PC-3 (cell line): ENCODE results near the gene CRIM1. TPM values are rescaled to one million over a fixed set of nuclear protein-coding genes. Genes with fewer than 3 reads are reported as not detected.
A peak's percentile ranks its signal among the peaks of the same experiment; 100 is the strongest.

Source experiments
- ATAC-seq: fragments of 200-7000 bp; cut with Tn5 transposase; 2 replicates; pipeline ENCODE4 v1.9.1; 2020; ENCODE audit warnings: mild to moderate bottlenecking, moderate library complexity
- BruUV-seq: library from RNA; stranded (reverse); fragments of 400-500 nt; replicated peaks from 2 replicates; lab custom pipeline; 2021; lab: Mats Ljungman, UMichigan
- CTCF ChIA-PET: fragments of 300-600 bp; sonication (Branson Sonifier 250); formaldehyde crosslinking; loops from one replicate; lab custom pipeline; 2022; ENCODE audit warnings: antibody characterized with exemption; lab: Charles Lee
- POLR2A ChIA-PET: fragments of 300-600 bp; sonication (Branson Sonifier 250); formaldehyde crosslinking; loops from one replicate; lab custom pipeline; 2022; ENCODE audit warnings: antibody characterized with exemption; ENCODE audit not compliant: unreplicated experiment; lab: Charles Lee
- DNase-seq: peaks from one replicate; pipeline ENCODE4 v3.0.0-alpha.2; 2015
- H2AFZ ChIP-seq: fragments of 300-600 bp; sonication (generic); 2 replicates; pipeline ENCODE4 v1.6.0; 2016; ENCODE audit warnings: antibody characterized with exemption, low read length
- H3F3A ChIP-seq: fragments of 300-600 bp; sonication (generic); one replicate; pipeline ENCODE4 v1.6.0; 2017; ENCODE audit warnings: antibody characterized with exemption, low read length, control low read depth, mild to moderate bottlenecking; ENCODE audit not compliant: unreplicated experiment
- H3K27ac ChIP-seq: fragments of 300-600 bp; sonication (generic); 2 replicates; pipeline ENCODE4 v1.5.1; 2016; ENCODE audit warnings: mild to moderate bottlenecking, low read length
- H3K27me3 ChIP-seq: fragments of 300-600 bp; sonication (generic); 2 replicates; pipeline ENCODE4 v1.6.1; 2016; ENCODE audit warnings: low read length, mixed read lengths
- H3K36me3 ChIP-seq: fragments of 300-600 bp; sonication (generic); 2 replicates; pipeline ENCODE4 v1.6.1; 2016; ENCODE audit warnings: low read depth, mixed run types, low read length, mixed read lengths
- H3K4me1 ChIP-seq: fragments of 300-600 bp; sonication (generic); 2 replicates; pipeline ENCODE4 v1.5.1; 2016; ENCODE audit warnings: low read length; ENCODE audit not compliant: insufficient read depth
- H3K4me2 ChIP-seq: fragments of 300-600 bp; sonication (generic); 2 replicates; pipeline ENCODE4 v1.6.0; 2016; ENCODE audit warnings: low read length
- H3K4me3 ChIP-seq: fragments of 300-600 bp; sonication (generic); 2 replicates; pipeline ENCODE4 v1.5.1; 2016; ENCODE audit warnings: mild to moderate bottlenecking, low read length, mixed read lengths
- H3K79me2 ChIP-seq: fragments of 300-600 bp; sonication (generic); 2 replicates; pipeline ENCODE4 v1.6.1; 2017; ENCODE audit warnings: low read length, mixed read lengths
- H3K9ac ChIP-seq: fragments of 300-600 bp; sonication (generic); 2 replicates; pipeline ENCODE4 v1.6.0; 2016; ENCODE audit warnings: mild to moderate bottlenecking, low read length
- H3K9me2 ChIP-seq: fragments of 300-600 bp; sonication (generic); replicated peaks from 2 replicates; pipeline ENCODE4 v1.6.1; 2016; ENCODE audit warnings: mixed run types, low read length, mixed read lengths
- H3K9me3 ChIP-seq: fragments of 300-600 bp; sonication (generic); 2 replicates; pipeline ENCODE4 v1.6.1; 2016; ENCODE audit warnings: low read length, mixed read lengths
- H4K20me1 ChIP-seq: fragments of 300-600 bp; sonication (generic); 2 replicates; pipeline ENCODE4 v1.6.1; 2016; ENCODE audit warnings: low read length, mixed read lengths
- EZH2 ChIP-seq: fragments of 300-600 bp; sonication (generic); IDR thresholded peaks from one replicate; pipeline ENCODE4 v1.6.1; 2017; ENCODE audit warnings: antibody characterized with exemption, mild to moderate bottlenecking, low read length; ENCODE audit not compliant: unreplicated experiment
- EZH2phosphoT487 ChIP-seq: fragments of 300-600 bp; sonication (generic); IDR thresholded peaks from 2 replicates; pipeline ENCODE4 v1.6.1; 2018; ENCODE audit warnings: mild to moderate bottlenecking, antibody characterized with exemption, low read length, borderline replicate concordance
- intact Hi-C: fragments of 100-400 bp; cut with micrococcal nuclease; formaldehyde crosslinking; loops from 2 replicates; pipeline ENCODE4 v1.9.0; 2023
- total RNA-seq: library from RNA; depleted of rRNA; stranded (reverse); fragments of >200 nt; gene quantifications from 2 replicates; pipeline ENCODE4 v1.2.3, GENCODE V29; 2014
- TF ChIP-seq, protein P1 (sequence below): fragments of 300-600 bp; sonication (generic); conservative IDR thresholded peaks from 2 replicates; pipeline ENCODE4 v1.5.1; 2017; ENCODE audit warnings: antibody characterized with exemption, low read depth, mild to moderate bottlenecking, low read length

CRIM1 gene
- total RNA-seq, 1 experiment from 2014 or later, result 70.7 TPM

DNA sequence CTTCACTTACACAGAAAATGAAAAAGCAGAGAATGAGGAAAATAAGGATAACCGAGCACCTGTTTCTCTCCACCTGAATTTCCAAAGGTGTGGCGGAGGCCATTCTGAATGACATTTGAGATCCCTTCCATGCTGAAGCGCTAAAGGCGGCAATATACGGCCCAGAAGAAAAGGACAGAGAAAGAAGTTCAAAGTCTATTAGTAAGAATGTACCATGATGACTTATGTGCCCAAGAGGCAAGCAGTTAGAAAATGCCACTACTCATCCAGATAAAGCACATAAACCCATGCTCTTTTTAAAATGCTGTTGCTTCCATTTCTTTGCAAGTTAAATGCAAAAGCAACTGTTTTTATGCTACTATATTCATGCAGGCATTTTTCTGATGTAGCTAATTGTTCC lies 205.1 kb downstream of the CRIM1 start:
- Histone ChIP-seq H4K20me1 (no peaks in the 10 kb centered on the region), H3K9me3 (no peaks in the 10 kb centered on the region), H3K9ac (peak overlapping the region; percentile 44), H3K79me2 (peaks cover 70% of the 10 kb centered on the region), H3F3A (peaks cover 12% of the 10 kb centered on the region), H3K27ac (peak overlapping the region; percentile 93), H3K36me3 (peaks cover 30% of the 10 kb centered on the region), H3K9me2 (no peaks in the 10 kb centered on the region), H3K4me2 (peak overlapping the region; percentile 80), H3K27me3 (no peaks in the 10 kb centered on the region), H2AFZ (no peak overlapping the region), H3K4me1 (peaks cover 83% of the 10 kb centered on the region), H3K4me3 (0 out of 2 replicates have a peak overlapping the region, but pooled peaks have one; percentile 26)
- ATAC-seq (no peak), DNase-seq (no peak)
- intact Hi-C loops, result loop anchor here (1.0 kb wide), 2 partner anchors 19 to 104 kb away; no protein-coding TSS in a partner anchor
- ChIA-PET POLR2A (interaction anchor here (0.5 kb wide), 1 partner anchor 15 kb away, joined by 3 read pairs; no protein-coding TSS in a partner anchor), CTCF (no interaction called here)
- TF ChIP-seq EZH2phosphoT487 (no peak), EZH2 (no peak)
- TF ChIP-seq, protein P1, sequence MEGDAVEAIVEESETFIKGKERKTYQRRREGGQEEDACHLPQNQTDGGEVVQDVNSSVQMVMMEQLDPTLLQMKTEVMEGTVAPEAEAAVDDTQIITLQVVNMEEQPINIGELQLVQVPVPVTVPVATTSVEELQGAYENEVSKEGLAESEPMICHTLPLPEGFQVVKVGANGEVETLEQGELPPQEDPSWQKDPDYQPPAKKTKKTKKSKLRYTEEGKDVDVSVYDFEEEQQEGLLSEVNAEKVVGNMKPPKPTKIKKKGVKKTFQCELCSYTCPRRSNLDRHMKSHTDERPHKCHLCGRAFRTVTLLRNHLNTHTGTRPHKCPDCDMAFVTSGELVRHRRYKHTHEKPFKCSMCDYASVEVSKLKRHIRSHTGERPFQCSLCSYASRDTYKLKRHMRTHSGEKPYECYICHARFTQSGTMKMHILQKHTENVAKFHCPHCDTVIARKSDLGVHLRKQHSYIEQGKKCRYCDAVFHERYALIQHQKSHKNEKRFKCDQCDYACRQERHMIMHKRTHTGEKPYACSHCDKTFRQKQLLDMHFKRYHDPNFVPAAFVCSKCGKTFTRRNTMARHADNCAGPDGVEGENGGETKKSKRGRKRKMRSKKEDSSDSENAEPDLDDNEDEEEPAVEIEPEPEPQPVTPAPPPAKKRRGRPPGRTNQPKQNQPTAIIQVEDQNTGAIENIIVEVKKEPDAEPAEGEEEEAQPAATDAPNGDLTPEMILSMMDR, result no peak
- no TSS peak for BruUV-seq

DNA sequence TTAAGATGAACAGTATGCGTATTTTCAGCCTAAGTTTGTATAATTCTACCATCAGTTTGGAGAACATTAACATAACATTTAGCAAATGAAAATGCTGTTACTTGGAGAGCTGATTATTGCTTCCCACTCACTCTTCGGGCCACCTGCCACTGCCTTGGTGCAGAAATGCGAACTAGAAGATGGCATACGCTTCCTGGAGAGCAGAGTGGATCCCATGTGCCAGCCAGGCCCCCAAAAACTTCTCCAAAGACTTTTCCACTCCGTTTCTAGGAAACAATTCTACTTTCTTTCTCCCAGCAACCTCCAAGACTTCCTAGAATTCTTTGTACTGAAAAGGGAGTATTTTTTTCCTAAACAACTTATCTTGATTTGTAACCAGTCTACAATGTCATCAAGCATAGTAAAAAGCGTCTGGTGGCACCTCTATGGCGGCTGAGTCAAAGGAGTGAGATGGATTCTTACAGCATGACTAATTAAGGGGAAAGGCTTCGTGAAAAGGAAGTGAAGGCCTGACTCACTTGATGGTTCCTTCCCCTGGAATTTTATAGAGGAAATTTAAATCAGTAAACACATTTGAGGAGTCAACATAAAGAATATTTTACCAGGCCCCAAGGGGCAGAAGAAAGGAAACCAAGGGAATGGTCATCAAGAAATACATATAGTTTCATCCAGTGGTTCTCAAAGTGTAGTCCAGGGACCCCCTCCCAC lies 205.8 kb downstream of the CRIM1 start:
- Histone ChIP-seq H3F3A (peaks cover 12% of the 10 kb centered on the region), H4K20me1 (no peaks in the 10 kb centered on the region), H3K9me3 (no peaks in the 10 kb centered on the region), H3K9me2 (no peaks in the 10 kb centered on the region), H3K36me3 (peaks cover 30% of the 10 kb centered on the region), H2AFZ (no peak overlapping the region), H3K27me3 (no peaks in the 10 kb centered on the region), H3K4me3 (peak overlapping the region; percentile 45), H3K79me2 (peaks cover 76% of the 10 kb centered on the region), H3K4me1 (peaks cover 86% of the 10 kb centered on the region), H3K27ac (peak overlapping the region; percentile 93), H3K4me2 (peak overlapping the region; percentile 80), H3K9ac (peak overlapping the region; percentile 66)
- ATAC-seq, result peak; percentile 76
- peak; percentile 97 for DNase-seq
- ChIA-PET CTCF (interaction anchor here (1.5 kb wide), 1 partner anchor 103 kb away, joined by 4 read pairs; no protein-coding TSS in a partner anchor), POLR2A (interaction anchor here (0.5 to 0.8 kb wide), 4 partner anchors 16 to 529 kb away, joined by 3 to 7 read pairs (median 4); no protein-coding TSS in a partner anchor)
- TF ChIP-seq, protein P1, result no peak
- TF ChIP-seq EZH2phosphoT487 (no peak), EZH2 (no peak)
- BruUV-seq, result TSS peak; percentile 43
- intact Hi-C loops, result loop anchor here (1.0 kb wide), 2 partner anchors 18 to 103 kb away; no protein-coding TSS in a partner anchor
